Erythroblast (primary cell): Measurements from ENCODE around the gene SETMAR.
A peak's percentile ranks its signal among the peaks of the same experiment; 100 is the strongest.
"Not testable (repeated sequence)": the region's sequence is repeated elsewhere in the genome, so short reads cannot be mapped to it uniquely, and the experiment has no call there.

ENCODE experiments used
- DNase-seq, 2 experiments: peaks; one replicate each; lab custom pipeline; 2025; lab: John Stamatoyannopoulos, UW
- GATA1 ChIP-seq: IDR thresholded peaks from 2 replicates; pipeline ENCODE4 v1.6.1; 2011; ENCODE audit warnings: low read depth, mild to moderate bottlenecking, control low read depth, low read length, moderate library complexity
- POLR2A ChIP-seq: IDR thresholded peaks from 2 replicates; pipeline ENCODE4 v1.6.1; 2011; ENCODE audit warnings: mild to moderate bottlenecking, low read length

SETMAR gene

DNA sequence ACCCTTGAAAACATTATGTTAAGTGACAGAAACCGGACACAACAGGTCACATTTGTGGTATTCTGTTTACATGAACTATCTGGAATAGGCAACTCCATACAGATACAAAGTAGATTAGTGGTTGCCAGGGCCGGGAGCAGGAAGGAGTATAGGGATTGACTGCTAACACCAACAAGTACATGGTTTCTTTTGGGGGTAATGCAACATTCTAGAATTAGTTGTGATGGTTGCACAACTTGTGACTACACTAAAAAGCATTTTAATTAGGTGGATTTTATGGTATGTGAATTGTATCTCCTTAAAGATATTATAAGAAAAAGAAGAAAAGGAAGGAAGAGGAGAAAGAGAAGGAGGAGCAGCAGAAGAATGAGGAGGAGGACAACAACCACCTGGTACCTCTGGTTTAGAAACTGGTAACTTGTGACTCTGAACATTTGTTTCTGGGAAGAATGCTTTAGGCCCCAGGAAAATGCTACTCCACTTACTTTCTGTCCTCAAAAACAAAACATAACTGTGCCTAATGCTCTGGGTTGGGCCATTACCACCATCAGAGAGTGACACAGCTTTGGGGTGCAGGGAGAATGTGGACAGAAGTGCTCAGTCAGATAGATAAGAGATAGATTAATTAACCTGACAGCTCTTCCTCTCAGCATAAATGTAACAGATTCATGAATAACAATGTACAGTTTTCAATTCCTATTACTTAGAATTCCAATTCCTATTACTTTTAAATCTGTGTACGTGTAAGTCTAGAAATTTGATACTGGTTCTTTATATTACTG lies 20.3 kb downstream of the SETMAR start:
- DNase-seq = peak; percentile 50 to 66
- TF ChIP-seq POLR2A = no peak
- no peak for TF ChIP-seq GATA1

GRCh38 chr3:4326868-4327267 lies 23.7 kb downstream of the SETMAR start:
- DNase-seq = no peak
- no peak for TF ChIP-seq GATA1
- TF ChIP-seq POLR2A = no peak

GRCh38 chr3:4329806-4330205 lies 26.6 kb downstream of the SETMAR start:
- DNase-seq = not testable (repeated sequence)

GRCh38 chr3:4332111-4332510 lies 28.9 kb downstream of the SETMAR start:
- no peak for DNase-seq
- no peak for TF ChIP-seq POLR2A
- TF ChIP-seq GATA1 = no peak

DNA sequence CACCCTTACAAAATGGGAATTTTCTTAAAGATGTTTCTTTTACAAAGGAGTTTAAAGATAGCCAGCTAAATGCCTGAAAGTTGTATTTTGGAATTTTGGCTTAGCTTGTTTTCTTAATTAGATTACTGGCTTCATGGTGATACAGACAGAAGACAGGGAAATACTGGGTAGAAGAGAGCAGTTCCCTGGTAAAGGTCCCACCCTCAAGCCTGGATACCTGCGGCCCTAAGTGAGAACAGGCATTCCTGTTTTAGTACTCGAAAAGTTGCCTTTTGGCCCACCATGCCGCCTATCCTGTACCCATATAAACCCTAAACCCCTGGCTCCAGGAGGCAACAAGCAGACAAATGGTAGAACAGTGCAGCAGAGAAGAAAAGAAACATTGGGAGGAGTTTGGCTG lies 29.4 kb downstream of the SETMAR start:
- no peak for TF ChIP-seq GATA1
- no peak for TF ChIP-seq POLR2A
- DNase-seq = no peak

DNA sequence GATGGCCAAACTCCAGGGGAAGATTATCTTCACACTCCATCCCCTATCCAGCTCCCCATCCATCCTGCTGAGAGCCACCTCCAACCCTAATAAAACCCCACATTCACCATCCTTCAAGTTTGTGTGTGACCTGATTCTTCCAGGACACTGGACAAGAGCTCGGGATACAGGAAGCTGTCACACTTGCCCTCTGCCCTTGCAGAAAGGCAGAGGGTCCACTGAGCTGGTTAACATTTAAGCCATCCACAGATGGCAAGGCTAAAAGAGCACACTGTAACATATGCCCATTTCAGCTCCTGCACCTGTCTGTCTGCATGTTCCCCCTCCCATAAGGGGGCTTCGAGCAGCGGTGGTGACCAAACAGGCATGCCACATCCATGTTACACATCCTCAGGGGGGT lies 29.8 kb downstream of the SETMAR start:
- no peak for DNase-seq
- TF ChIP-seq POLR2A (no peak), GATA1 (no peak)

- no peak for TF ChIP-seq POLR2A
- TF ChIP-seq GATA1 = no peak
Measured at GRCh38 chr3:4334548-4334947, 31.4 kb downstream of the SETMAR start.

DNA sequence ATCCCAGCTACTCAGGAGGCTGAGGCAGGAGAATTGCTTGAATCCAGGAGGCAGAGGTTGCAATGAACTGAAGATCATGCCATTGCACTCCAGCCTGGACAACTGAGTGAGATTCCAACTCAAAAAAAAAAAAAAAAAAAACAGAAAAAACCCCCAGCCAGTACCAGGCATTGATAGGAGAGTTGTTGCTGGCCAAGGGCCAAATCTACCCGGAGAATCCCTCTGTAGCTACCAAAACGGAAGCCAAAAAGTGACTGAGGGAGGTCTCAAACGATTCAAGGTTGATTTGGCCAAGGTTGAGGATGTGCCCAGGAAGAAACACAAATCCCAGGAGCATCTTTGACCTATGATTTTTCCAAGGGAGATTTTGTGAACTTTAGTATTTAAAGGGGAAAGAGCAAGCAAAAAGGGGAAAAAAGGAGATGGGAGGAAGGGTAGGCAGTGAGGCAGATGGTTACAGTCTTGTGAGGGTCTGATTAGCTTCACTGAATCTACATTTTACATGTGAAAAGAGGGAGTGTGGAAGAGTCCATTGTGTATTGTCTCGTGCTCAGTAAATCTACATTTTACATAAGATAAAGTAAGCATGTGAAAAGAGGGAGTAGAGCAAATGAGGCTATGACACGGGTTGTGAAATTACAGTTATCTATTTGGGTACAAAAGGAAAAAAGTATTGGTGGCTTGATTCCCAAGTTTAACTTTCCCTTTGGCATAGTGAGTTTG lies 32.8 kb downstream of the SETMAR start:
- TF ChIP-seq POLR2A (no peak), GATA1 (no peak)
- no peak for DNase-seq

More at GRCh38 chr3:4334548-4334947, 31.4 kb downstream of the SETMAR start:
- no peak for DNase-seq

- TF ChIP-seq GATA1 = no peak
- no peak for TF ChIP-seq POLR2A
- DNase-seq = no peak
Measured at GRCh38 chr3:4336850-4337546, 33.8 kb downstream of the SETMAR start.

DNA sequence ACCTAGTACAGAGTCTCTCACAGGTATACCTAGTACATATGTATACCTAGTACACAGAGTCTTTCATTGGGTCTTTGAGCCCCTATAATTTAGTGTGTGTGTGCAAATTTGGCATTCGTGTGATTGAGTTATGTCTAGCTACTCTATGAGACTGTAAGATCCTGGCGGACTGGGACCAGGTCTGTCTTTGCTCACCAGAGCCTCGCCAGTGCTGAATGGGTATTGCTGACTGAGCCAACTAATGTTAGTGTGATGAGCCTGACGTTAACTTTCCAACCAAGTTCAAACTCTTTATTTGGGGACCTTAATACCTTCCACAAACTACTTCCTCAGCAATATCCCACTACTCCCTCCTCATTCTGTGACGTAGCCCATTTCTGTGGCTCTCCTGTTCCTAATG lies 35.6 kb downstream of the SETMAR start:
- no peak for DNase-seq
- no peak for TF ChIP-seq POLR2A
- no peak for TF ChIP-seq GATA1

DNA sequence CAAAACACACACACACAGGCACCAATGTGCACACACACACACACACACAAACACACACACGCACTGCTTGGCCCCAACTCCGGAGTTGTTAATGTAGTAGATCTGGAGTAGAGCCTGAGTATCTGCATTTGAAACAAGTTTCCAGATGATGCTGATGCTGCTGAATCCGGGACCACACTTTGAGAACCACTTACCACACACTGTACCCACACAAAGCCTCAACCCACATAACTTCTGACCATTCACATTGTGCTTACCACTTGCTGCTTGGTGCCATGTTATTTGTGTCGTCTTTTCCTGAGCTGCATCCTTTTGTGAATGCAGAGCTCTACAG lies 36.9 kb downstream of the SETMAR start:
- no peak for DNase-seq
- no peak for TF ChIP-seq POLR2A
- no peak for TF ChIP-seq GATA1

DNA sequence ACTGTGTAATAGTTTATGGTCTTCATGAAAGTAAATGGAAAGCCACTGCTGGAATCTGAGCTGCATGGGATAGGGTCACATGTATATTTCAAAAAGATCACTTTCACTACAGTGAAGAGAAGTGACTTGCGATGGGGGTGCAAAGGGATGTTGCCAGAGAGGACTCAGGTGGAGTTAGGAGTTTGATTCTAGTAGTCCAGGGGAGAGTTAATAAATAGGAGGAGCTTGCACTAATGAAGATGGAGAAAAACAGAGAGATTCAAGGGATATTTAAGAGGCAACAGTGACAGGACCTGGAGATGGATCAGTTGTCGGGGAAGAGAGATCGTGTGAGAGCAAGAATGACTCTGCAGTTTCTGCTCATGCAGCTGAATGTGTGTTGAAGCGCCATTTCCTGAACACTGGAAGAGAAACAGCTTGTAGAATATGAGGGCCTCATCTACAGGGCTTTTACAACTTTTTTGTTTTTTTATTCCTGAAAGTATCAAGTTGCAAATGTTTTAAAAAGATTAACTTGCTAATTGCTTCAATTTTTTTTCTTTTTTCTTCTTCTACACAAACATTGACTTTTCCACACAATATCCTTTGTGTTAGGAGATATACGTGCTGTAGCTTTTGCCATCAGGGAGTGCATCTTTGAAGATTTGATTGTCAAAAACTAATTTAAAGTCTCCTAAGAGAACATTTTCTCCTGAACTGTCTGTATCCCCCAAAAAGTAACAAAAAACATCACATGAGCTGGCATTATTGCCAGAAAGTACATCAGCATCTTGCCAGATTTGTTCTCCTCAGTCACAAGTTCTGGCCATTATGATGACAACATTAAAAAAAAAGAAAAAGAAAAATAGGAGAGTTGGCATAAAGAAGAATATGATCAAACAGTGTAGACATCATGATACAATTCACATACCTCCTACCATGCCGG lies 37.5 kb downstream of the SETMAR start:
- DNase-seq = peak; percentile 49 to 63
- TF ChIP-seq POLR2A (no peak), GATA1 (no peak)

- no peak for DNase-seq
- no peak for TF ChIP-seq POLR2A
Measured at GRCh38 chr3:4341336-4341675, 38.1 kb downstream of the SETMAR start.
